DMS53 (cell line): ENCODE results near the gene GBP3.
"Not testable (repeated sequence)": the region's sequence is repeated elsewhere in the genome, so short reads cannot be mapped to it uniquely, and the experiment has no call there.

ENCODE experiments used
- DNase-seq: peaks from one replicate; lab custom pipeline; 2025; lab: John Stamatoyannopoulos, UW

GBP3 gene, protein sequence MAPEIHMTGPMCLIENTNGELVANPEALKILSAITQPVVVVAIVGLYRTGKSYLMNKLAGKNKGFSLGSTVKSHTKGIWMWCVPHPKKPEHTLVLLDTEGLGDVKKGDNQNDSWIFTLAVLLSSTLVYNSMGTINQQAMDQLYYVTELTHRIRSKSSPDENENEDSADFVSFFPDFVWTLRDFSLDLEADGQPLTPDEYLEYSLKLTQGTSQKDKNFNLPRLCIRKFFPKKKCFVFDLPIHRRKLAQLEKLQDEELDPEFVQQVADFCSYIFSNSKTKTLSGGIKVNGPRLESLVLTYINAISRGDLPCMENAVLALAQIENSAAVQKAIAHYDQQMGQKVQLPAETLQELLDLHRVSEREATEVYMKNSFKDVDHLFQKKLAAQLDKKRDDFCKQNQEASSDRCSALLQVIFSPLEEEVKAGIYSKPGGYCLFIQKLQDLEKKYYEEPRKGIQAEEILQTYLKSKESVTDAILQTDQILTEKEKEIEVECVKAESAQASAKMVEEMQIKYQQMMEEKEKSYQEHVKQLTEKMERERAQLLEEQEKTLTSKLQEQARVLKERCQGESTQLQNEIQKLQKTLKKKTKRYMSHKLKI

DNA sequence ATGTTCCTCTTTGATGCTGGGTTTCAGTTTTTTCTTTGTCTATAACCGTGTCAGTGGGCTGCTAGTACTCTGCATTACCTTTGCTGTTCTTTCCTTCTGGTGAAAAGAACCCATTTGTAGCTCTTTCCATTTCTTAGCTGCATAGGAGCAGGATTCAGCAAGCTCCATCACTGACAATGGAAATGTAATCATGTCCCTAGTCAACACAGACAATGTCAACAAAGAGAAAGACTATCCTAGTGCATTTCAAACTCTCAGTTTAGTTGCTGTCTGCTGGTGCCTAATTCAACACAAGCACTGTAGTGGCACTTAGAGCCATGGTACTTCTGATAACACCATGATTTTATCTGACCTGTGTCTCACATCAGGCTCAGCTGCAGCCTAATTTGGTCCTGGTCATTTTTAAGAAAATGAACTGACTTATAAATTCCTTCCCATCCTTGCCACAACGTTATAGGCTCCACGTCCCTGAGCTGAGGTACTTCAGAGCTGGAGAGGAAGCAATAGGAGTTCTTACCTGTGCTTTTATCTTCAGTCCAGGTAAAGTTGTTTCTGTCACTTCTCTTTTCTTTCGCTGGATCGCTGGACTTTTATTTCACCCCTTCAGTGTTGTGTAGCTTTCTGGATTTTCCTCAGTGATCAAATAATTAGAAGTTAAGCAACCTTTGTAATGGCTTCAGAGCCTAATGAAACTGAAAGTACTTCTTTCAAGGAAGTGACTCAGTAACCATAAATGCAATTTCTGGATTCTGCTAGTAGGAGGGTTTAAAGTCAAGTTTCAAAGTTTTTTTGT lies at the start of gene GBP3:
TSS of gene GBP3 (minus strand) at position 700 of the 793 bp plus-strand sequence. CDS start 2,145 bp downstream, outside the sequence.
- peak; percentile 80 for DNase-seq

DNA sequence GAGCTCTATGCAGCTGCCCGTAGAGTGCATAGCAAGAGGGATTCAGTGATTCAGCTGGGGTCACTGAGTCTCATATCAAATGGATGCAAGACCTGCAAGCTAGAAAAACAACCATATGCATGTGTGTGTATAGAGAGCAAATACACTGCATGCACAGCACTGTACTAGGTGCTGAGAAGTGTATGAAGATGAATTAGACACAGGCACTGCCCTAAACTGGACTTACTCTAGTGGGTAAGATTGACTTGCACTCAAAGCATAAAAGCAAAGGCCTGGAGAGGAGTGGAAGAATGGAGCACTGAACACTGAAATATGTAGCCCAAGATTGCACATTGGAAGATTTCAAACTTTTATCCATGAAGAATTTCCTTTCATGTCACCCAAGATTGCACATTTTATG lies 47.8 kb upstream of the GBP3 start:
- no peak for DNase-seq

DNA sequence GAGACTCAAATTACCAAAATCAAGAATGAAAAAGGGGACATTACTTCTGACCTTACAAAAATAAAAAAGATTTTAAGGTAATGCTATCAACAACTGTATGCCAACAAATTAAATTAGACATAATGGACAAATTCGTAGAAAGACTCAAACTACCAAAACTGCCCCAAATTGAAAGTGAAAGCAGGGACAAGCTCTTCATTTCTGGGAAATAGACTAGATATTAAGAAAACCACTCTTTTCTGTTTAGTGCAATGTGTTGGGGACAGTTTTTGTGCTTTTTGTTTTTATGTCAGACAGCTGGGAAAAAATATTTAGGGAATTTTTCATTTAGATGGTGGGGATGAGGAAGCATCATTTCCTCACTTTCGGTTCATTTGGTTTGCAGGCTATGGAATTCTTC lies 47.3 kb upstream of the GBP3 start:
- DNase-seq, result no peak

DNA sequence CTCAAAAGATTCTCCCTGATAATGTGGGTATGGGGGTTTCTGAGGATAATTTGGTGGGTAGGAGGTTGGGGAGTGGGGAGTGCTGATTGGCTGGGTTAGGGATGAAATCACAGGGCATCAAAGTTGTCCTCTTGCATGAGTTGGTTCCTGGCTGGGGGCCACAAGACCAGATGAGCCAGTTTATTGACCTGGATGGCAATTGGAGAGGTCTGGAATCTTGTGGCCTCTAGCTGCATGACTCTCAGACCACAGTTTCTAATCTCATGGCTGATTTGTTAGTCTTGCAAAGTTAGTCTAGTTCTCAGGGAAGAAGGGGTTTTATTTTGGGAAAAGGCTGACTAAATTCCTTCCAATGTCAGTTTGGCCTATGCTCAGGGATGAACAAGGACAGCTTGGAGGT lies 45.6 kb upstream of the GBP3 start:
- DNase-seq, result no peak

DNA sequence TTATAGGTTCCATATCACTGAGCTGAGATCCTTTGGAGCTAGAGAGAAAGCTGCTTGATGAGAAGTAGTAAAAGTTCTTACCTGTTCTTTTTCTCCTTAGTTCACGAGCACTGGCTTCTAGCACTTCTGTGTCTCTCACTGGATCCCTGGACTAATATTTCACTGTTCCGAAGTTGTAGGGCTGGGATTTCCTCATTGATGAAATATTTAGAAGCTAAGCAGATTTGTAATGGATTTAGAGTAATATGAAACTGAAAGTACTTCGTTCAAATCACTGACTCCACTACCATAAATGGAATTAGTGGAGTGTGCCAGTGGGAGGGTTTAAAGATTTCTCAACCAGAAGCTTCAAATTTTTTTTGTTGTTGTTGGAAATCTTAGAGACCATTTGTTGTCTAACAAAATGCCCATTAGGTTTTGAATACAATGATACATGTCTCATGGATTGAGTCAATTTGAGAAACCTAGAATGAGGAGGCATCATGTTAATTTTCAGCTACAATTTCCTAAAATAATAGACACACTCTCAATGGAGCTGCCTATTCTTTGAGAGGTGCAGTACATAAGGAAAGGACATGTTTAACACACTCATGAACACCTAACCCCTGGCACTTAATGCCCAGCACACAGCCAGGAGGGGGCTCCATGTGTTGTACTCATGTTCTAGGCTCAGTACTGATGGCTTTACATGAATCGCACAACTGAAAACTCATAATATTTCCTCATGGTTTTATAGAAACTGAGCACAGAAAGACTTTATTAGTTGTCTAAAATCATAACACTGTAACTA lies 42.6 kb upstream of the GBP3 start, which contains the start of gene GBP1:
TSS of gene GBP1 (minus strand) at position 130 of the 790 bp plus-strand sequence. CDS start 1,974 bp downstream, outside the sequence.
- peak; percentile 43 for DNase-seq

DNA sequence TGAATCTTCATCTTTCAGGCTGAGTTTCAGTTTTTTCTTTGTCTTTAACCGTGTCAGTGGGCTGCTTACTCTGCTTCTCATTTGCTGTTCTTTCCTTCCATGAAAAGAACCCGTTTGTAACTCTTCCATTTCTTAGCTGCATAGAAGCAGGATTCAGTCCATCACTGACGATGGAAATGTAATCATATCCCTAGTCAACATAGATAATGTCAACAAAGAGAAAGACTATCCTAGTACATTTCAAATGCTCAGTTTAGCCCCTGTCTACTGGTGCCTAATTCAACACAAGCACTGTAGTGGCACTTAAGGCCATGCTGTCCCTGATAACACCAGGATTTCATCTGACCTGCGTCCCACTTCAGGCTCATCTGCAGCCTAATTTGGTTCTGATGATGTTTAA lies 42.0 kb upstream of the GBP3 start:
- DNase-seq, result peak; percentile 59

DNA sequence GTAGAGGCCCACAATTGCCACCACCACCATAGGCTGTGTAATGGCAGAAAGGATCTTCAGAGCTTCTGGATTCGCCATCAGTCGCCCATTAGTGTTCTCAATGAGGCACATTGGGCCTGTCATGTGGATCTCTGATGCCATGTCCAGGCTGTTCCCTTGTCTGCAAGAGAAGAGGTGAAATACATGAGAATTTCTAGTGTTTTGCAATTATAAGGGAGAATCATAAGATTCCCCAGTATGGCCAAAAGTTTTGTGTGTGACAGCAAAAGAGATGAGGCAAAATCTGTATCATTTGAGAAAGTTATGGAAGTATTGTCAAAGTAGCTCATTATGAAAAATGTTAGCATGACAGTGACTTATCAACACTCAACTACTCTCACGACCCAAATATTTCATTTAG lies 40.4 kb upstream of the GBP3 start:
- DNase-seq, result no peak

DNA sequence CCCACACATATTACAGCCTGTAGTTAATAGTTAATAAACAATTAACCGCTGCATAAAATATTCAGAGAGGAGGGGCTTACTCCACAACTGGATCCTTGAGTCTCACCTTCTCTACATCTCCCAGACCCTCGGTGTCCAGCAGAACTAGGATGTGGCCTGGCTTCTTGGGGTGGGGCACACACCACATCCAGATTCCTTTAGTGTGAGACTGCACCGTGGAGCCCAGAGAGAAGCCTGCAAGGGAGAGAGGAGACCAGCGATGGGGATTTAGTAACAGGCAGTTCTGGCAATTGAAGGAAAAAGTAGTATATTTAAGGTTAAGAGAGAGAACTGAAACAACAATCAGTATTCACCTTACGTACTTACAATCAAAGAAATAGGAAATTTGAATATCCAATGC lies 37.4 kb upstream of the GBP3 start:
- no peak for DNase-seq

DNA sequence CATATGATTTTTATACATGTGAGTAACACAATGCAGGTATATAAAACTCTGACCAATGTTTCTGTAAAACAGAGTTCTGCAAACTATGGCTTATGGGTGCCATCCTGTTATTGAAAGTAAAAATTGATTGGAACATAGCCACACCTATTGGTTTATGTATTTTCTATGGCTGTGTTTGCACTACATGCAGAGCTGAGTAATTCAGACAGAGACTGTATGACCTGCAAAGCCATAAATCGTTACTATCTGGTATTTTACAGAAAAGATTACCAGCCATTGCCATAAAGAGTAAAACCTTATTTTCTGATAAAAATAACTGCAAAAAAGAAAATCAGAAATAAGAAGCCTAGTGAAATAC lies 29.3 kb upstream of the GBP3 start:
- no peak for DNase-seq

DNA sequence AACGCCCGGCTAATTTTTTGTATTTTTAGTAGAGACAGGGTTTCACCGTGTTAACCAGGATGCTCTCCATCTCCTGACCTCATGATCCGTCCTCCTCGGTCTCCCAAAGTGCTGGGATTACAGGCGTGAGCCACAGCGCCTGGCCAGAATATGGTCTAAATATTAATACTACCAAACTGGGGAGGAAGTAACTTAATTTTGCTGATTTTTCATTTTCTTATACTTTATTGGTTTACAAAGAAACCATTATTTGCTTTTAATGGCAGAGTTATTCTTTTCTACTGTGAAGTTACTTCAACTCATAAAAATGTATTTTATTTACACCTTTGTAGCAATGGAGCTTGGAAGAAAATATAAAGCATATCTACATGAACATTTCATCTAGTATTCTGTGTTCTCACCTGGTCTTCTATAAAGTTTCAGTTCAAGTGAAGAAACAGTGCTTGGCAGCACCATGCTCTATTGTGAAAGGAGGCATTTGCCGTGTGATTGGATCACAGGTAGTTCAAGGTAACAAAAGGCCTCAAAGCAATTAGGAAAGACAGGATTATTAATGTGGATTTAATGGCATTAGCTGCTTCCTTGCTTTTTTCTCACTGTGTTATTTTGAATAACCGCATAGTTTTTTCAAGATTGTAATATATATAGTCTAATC lies 28.8 kb upstream of the GBP3 start:
- no peak for DNase-seq

DNA sequence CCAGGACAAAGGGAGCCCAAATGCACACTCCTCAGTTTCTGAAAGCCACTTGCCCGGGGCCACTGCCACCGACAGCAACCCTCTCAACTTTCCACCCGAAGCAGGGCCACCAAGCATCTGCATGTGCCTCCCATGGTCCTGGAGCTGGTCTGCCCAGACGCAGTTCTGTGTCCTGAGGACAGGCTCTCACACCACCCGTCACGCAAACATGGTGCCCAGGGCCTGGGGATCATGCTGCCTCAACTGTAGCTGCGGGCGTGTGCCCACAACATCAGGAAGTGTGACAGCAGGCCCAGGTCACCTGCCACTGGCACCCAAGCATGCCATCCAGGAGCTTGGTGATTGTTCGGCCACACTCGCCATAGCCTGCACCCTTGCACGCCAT lies 28.0 kb upstream of the GBP3 start:
- DNase-seq, result no peak

DNA sequence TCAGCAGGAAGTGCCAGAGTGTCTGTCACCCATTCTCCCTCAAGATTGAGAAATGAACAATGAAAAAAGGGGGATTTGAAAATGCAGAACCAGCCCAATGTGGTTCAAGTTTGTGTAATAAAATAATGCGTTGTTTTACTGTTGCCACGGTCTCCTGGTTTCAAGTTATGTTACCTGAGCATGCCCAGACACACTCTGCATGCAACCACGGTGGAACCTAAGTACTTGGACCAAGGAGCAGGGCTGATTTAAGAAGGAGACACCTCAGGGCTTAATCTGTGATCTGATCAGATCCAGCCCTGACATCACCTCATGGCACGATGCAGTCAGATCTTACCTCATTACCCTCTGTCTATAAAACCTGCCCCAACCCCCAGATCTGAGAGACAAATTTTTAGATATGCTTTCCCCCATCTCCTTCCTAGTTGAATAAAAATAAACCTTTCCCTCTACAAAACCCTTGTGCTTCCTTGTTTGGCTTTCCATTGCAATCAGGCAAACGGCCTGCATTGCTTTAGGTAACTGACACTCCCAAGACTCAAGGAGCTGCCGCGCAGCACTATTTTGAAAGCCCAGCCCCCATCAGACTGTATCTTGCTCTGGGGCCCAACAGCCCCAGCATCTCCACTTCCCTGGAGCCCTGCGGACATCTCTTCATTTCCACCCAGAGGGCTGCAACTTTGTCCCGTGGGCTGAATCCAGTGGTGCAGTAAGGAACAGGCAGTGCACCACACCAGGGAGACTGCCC lies 27.4 kb upstream of the GBP3 start:
- DNase-seq, result not testable (repeated sequence)

DNA sequence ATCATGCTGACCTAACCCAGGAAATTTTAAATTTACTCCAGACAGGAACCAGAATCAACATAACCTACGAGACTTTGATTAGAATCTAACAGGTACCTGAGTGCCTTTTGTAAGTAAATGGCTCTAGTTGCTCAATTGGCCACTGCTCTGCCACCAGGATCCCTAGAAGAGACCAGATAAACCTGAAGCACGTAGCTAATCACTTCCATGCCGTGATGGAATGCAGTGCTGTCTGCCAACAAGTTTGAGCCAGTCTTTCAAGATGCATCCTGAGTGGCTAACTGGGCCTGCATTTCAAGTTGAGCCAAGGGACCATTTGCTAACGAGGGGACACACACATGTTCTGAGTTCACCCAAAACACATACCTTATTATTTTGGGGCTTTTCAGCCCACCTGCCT lies 26.5 kb upstream of the GBP3 start:
- not testable (repeated sequence) for DNase-seq

DNA sequence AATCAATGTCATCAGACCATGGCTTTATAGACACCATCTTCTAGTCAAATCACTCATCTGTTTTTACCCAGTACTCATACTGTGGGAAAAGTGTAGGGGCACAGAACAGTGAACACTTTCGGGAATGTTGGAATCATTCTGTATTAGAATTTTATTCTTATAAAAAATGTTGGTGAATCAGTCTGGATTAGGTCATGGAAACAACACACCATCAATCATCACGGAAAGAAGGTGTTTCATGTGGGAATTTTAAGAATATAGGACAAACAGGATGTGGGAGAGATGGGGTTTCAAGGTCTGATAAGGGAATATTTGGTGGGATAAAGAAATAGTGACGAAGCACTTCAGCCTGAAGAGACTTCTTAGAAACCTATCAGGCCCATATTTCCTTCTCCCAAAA lies 25.1 kb upstream of the GBP3 start:
- DNase-seq, result no peak

DNA sequence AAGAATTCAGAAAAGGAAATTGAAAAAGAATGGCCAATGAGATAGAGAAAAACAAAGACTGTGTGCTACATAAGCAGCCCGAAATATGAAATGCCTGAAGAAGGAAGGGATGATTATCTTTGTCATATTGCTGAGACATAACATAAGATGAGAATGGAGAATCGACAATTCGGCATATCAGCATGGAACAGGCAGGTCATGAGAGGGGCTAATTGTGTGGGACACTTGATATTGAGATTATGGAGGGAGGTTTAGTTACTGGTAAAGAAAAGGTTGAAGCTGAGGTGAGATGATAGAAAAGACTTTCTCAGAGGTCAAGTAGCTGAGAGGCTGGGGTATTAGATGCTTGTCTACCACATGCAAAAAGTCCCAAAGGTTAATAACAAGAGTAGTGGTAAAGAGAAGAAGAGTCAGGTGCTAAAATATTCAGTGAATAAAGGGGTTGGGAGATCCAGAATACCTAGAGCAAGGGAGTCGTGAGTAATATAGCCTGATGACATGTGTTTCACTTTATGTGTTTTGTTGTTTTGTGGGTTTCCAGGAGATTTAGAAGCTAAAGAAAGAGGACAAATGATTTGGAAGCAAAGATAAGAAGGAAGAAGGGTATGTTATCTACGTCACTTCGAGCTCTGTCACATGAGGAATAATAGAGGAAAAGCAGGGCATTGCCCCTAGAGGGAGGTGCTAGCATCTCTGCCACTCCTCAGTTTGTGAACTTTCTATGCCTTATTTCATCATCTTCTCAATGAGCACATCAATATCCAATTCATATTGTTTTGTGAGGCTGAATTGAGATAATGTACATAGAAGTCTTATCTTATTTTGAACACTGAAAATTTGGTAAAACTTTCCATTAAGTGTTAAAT lies 23.9 kb upstream of the GBP3 start:
- not testable (repeated sequence) for DNase-seq

DNA sequence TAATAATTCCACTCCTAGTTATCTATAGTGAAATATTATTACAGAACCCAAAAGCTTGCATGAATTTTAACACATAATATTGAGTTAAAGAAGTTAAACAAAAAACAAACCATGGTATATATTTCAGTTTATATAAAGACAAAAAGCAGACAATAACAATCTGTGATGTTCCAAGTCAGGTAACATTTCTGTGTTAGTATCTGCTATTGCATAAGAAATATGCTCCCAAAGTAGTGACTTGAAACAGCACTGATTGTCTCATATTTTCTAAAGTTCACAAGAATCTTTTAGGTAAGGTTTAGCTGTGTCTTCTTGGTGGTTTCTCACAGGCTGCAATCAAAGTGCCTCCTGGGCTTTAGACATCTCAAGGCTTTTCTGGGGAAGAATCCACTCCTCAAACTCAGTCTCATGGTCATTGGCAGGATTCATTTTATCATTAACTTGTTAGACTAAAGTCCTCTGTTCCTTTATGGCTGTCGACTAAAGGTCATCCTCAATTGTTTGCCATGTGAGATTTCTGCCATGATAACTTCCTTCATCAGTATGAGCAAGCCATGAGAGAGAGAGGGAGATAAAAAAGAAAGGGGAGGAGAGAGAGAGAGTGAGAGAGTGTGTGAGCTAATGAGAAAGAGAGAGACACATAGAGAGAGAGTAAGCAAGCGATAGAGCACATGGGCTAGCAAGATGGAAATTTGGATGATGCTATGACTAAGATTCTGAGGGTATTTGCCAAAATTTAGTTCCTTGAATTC lies 22.5 kb upstream of the GBP3 start:
- peak; percentile 62 for DNase-seq

DNA sequence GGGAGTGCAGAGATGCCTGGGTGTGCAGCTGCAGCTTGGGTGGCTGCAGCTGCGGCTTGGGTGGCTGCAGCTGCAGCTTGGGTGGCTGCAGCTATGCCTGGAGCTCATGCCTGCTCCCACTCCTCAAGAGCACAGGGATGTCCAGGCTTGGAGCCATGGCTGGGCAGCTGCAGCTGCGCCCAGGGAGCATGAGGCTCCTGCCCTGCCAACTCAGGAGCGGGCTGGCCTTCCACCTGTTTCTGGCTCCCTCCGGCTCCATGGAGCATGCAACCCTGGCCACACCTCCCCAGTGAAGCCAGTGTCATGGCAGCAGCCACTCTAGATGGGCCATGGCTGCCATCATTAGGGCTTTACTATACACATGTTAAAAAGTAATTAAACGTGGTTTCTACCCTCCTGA lies 21.3 kb upstream of the GBP3 start:
- no peak for DNase-seq

DNA sequence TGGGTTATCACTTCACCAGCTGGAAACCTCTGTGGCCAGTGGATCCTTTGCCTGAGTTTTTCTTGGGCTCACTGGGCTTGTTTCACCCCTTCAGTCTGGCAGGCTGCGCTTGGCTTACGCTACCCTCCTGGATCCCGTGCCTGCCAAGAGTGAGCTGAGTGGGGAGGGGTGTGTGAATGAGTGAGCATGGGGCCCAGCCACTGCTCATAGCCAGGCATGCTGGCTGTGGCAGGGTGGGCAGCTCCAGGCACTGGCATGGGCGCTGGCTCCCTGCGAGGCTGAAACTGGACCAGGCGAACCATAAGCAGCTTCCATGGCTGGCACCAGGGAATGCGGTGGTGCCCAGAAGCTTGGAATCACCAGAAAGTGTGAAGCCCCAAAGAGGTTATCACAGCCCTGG lies 19.8 kb upstream of the GBP3 start:
- DNase-seq, result no peak

DNA sequence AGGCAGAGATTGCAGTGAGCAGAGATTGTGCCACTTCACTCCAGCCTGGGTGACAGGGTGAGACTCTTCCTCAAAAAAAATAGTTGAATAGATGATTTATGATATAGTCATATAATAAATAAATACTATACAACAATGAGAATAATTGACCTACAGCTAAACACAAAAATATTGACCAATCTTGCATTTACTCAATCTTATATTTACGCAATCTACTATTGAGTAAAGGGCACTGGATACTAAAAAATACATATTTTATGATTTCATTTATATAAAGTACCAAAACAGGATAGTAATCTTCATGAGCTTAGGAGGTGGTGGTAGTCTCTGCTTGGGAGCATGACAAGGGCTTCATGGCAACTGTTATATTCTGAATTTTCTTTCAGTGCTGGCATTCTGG lies 19.1 kb upstream of the GBP3 start:
- DNase-seq, result no peak
